ENCODE data around the gene COL27A1. TPM values are rescaled to one million over a fixed set of nuclear protein-coding genes. Genes with fewer than 3 reads are reported as not detected.

COL27A1 gene
- total and polyA plus RNA-seq, 9 of the 15 experiments (the other 6 are each of a cell fraction or from before 2014, with no cell fraction given) = 0.07 TPM; not detected in 8

DNA sequence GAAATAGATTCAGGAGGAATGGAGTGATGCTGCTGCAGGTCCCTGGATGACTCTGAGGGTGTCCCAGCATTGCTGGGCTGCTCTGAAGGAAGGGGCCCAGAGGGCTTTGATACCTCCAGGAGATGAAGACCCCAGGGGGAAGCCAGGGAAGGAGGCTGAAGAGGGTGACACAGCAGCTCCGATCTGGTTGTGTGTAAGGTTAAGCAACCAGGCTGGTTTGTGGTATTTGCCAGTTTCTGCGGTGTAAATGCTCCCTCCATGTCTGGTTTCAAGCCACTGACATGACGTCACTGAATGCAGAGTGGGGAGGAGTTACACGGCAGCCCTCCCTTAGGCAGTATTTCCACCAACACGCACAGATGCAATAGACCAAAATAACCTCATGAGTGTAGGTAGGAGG lies 127.6 kb downstream of the COL27A1 start:
- intact Hi-C loops (cut with micrococcal nuclease) (no loop called here), in situ Hi-C loops (cut with MboI) (loop anchor here (10.0 kb wide), 3 partner anchors 128 to 598 kb away; partner anchors contain the start of gene COL27A1)

More for the DNA sequence above, 127.6 kb downstream of the COL27A1 start:
- Histone ChIP-seq H3K27me3 (ENCODE audit: control insufficient read depth in 2 of 2, insufficient read depth in 2 of 2, low read length in 2 of 2) (peaks cover 15 to 64% of the 10 kb centered on the region in 2 experiments), H3K9me1 (ENCODE audit: control insufficient read depth, insufficient read depth, low read length) (no peaks in the 10 kb centered on the region), H3K27ac (ENCODE audit: extremely low read depth, low read depth, low read length) (no peak overlapping the region), H3K36me3 (ENCODE audit: control insufficient read depth, insufficient read depth, low read length) (no peaks in the 10 kb centered on the region), H3K9ac (ENCODE audit: insufficient read depth in 1 of 2, low read depth in 2 of 2, low read length in 2 of 2) (no peak overlapping the region), H4K20me1 (replicated peaks; ENCODE audit: control insufficient read depth, insufficient read depth, low read length) (peaks cover 14% of the 10 kb centered on the region; the same call in 1 of the 2 replicates), H2AFZ (ENCODE audit: low read depth, low read length) (no peak overlapping the region), H3K79me2 (ENCODE audit: control insufficient read depth, insufficient read depth, low read length) (no peaks in the 10 kb centered on the region), H3K4me3 (no peak overlapping the region), H3K4me2 (ENCODE audit: insufficient read depth, low read length) (no peak overlapping the region), H3K4me1 (replicated peaks in 1 of 2; ENCODE audit: control insufficient read depth in 2 of 2, insufficient read depth in 2 of 2, low read length in 2 of 2) (peaks cover 0 to 4% of the 10 kb centered on the region in 2 experiments; a peak in 2 of 5 replicates), H3K9me3 (replicated peaks; ENCODE audit: control insufficient read depth, insufficient read depth, low read depth, low read length) (no peaks in the 10 kb centered on the region)
- ATAC-seq (peak; percentile 66), FAIRE-seq (no peak), DNase-seq (ENCODE audit: extremely low read depth in 1 of 4, low spot score in 3 of 4) (no peak)
- WGBS (ENCODE audit: insufficient coverage, low coverage, missing lambda C conversion rate) = 3% methylated on average over 5 of the region's 5 CpGs
- ChIA-PET CTCF (ENCODE audit: low intra/inter-chr PET ratio) (no interaction called here), POLR2A (interaction anchor here (0.8 kb wide), 1 partner anchor 66 kb away, joined by 3 read pairs; no protein-coding TSS in a partner anchor)
- TF ChIP-seq ZNF77 (CRISPR knock-in tag; IDR thresholded peaks at IDR 0.05) = no peak
- TF ChIP-seq ATF1 (CRISPR knock-in tag; IDR thresholded peaks at IDR 0.05) = no peak
- TF ChIP-seq ATF1 (tag; IDR thresholded peaks at IDR 0.05) = peak; percentile 45
- TF ChIP-seq, protein P1, sequence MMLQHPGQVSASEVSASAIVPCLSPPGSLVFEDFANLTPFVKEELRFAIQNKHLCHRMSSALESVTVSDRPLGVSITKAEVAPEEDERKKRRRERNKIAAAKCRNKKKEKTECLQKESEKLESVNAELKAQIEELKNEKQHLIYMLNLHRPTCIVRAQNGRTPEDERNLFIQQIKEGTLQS (IDR thresholded peaks at IDR 0.05) = peak; percentile 69
- TF ChIP-seq, protein P1 (CRISPR knock-in tag; conservative IDR thresholded peaks at IDR 0.05) = no peak
- peak; percentile 72; the same call in 1 of the 2 replicates for TF ChIP-seq ATF7 (IDR thresholded peaks at IDR 0.05)
- peak; percentile 45; the same call in 1 of the 2 replicates for TF ChIP-seq CREM (IDR thresholded peaks at IDR 0.05; ENCODE audit: low read depth)
- BruUV-seq (replicated peaks) = no TSS peak

All from K562 (cell line).